ENCODE results near the gene KCNIP4.

KCNIP4 gene

DNA sequence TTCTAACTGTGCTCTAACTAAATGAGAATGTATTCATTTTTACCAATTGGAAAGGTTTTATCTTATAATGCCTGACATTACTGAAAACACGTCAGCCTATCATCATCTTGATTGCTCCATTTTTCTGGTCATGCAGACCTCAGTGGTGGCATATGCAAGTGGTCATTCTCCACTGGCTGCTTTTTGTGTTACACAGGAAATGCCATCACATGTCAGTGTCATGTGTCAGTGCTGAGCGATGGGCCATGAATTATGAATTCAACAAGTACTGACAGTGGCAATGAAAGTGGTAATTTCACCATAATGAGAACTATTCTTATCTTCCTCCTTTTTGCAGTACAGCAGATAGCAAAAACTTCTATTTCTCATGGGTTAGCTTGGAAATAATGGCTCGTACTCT is 1057.8 kb downstream of the KCNIP4 start:
- TF ChIP-seq, protein P1, sequence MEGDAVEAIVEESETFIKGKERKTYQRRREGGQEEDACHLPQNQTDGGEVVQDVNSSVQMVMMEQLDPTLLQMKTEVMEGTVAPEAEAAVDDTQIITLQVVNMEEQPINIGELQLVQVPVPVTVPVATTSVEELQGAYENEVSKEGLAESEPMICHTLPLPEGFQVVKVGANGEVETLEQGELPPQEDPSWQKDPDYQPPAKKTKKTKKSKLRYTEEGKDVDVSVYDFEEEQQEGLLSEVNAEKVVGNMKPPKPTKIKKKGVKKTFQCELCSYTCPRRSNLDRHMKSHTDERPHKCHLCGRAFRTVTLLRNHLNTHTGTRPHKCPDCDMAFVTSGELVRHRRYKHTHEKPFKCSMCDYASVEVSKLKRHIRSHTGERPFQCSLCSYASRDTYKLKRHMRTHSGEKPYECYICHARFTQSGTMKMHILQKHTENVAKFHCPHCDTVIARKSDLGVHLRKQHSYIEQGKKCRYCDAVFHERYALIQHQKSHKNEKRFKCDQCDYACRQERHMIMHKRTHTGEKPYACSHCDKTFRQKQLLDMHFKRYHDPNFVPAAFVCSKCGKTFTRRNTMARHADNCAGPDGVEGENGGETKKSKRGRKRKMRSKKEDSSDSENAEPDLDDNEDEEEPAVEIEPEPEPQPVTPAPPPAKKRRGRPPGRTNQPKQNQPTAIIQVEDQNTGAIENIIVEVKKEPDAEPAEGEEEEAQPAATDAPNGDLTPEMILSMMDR (IDR thresholded peaks at IDR 0.05; ENCODE audit: borderline replicate concordance, control extremely low read depth, extremely low read depth, insufficient read depth, missing control alignments): no peak
- no peak for DNase-seq (ENCODE audit: low spot score)
- in situ Hi-C loops (cut with MboI; ENCODE audit: low sequenced_read_pairs, unreplicated experiment): no loop called here

DNA sequence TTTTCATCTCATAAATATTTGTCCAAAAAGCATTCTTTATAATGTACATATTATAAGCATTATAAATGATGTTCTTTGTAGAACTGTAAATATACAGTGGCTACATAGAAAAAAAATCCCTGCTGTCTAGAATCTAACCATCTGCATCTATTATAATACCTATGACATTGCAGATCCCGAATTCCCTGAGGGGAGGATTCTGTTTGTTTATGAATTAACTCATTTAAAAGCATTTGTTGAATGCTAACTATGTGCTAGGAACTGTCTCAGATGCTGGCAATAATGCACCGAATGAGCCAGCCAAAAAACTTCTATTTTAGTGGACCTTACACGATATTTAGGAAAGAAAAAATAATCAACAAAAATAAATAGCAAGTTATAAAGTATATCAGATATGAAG is 1058.7 kb downstream of the KCNIP4 start:
- in situ Hi-C loops (cut with MboI; ENCODE audit: low sequenced_read_pairs, unreplicated experiment): no loop called here
- TF ChIP-seq, protein P1 (IDR thresholded peaks at IDR 0.05; ENCODE audit: borderline replicate concordance, control extremely low read depth, extremely low read depth, insufficient read depth, missing control alignments): no peak
- no peak for DNase-seq (ENCODE audit: low spot score)

DNA sequence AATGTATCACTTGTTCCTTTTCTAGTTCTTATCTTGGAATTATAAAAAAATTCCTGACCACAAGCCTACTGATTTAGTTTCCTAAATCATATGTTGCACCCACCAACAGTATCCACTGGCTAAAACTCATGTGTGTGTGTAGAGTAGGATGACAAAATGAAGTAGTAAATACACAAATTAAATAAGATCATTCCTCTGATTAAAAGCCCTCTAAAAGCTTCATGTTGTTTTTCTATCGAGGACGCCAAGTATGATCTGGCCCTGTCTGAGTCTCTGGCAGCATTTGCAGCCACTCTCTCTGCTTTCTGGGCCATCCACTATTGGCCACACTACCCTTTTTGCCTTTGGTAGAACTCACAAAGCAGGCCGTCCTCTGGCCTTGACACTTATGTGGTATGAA is 1064.9 kb downstream of the KCNIP4 start:
- DNase-seq (ENCODE audit: low spot score): no peak
- TF ChIP-seq, protein P1 (IDR thresholded peaks at IDR 0.05; ENCODE audit: borderline replicate concordance, control extremely low read depth, extremely low read depth, insufficient read depth, missing control alignments): no peak
- in situ Hi-C loops (cut with MboI; ENCODE audit: low sequenced_read_pairs, unreplicated experiment): no loop called here

DNA sequence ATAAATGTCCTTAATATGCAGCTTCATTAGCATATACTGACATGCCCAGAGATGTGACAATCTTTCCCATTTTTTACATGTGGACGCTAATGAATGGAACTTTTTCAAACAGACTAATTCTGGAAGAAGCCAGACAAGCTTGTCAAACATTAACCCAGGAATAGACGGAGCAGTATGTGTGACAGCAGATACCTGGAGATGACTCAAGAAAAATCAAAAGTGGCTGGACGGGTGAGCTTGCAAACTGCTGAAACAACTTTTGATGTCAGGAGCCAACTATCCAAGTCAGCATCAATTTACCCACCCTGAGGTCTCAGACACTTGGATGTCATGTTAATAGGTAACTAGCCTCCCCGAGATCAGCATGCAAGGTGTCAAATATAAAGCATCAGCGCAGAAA is 1065.3 kb downstream of the KCNIP4 start:
- no peak for DNase-seq (ENCODE audit: low spot score)
- TF ChIP-seq, protein P1 (IDR thresholded peaks at IDR 0.05; ENCODE audit: borderline replicate concordance, control extremely low read depth, extremely low read depth, insufficient read depth, missing control alignments): no peak
- in situ Hi-C loops (cut with MboI; ENCODE audit: low sequenced_read_pairs, unreplicated experiment): no loop called here

DNA sequence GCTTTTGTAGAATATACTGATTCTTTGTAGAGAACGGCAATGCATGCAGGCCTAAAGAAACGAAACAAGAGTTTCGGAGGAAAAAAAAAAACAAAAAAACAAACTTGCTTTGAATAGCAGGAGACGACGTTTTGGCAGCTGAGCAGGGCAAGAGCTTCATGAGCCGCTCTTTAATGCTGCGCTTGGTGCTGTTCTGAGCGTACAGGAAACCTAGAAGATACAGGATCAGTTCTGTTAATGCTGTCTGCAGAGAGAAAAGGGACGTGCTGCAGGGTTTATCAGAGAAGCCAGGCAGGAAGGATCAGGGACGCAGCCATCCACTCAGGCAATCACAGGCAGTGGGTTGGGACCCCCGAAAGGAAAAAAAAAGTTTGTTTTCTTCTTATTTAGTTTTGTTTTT is 1066.1 kb downstream of the KCNIP4 start:
- TF ChIP-seq, protein P1 (IDR thresholded peaks at IDR 0.05; ENCODE audit: borderline replicate concordance, control extremely low read depth, extremely low read depth, insufficient read depth, missing control alignments): no peak
- no peak for DNase-seq (ENCODE audit: low spot score)
- in situ Hi-C loops (cut with MboI; ENCODE audit: low sequenced_read_pairs, unreplicated experiment): no loop called here

- TF ChIP-seq, protein P1 (IDR thresholded peaks at IDR 0.05; ENCODE audit: borderline replicate concordance, control extremely low read depth, extremely low read depth, insufficient read depth, missing control alignments): no peak
- DNase-seq (ENCODE audit: low spot score): no peak
- in situ Hi-C loops (cut with MboI; ENCODE audit: low sequenced_read_pairs, unreplicated experiment): no loop called here
These were observed 1066.9 kb downstream of the KCNIP4 start for GRCh38 chr4:20881658-20882057.

DNA sequence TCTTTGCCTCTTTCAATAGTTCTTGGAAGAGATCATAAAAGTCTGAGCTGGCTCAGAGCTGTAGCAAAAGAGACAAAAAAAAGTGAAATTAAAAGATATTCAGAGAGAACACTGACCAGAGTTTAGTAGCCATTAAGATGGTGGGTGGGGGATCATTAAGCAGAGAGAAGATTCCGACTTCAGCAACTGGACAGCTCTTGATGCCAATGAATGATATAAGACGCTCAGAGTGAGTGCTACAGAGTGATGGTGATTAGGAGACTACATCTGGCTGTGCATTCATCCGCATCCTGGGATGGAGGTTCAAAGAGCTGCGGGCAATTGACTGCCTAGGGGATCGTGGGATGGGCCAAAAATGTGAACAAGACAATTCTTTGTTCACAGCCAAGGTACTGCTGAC is 1069.8 kb downstream of the KCNIP4 start:
- in situ Hi-C loops (cut with MboI; ENCODE audit: low sequenced_read_pairs, unreplicated experiment): no loop called here
- no peak for DNase-seq (ENCODE audit: low spot score)

More for the DNA sequence above, 1069.8 kb downstream of the KCNIP4 start:
- TF ChIP-seq, protein P1 (IDR thresholded peaks at IDR 0.05; ENCODE audit: borderline replicate concordance, control extremely low read depth, extremely low read depth, insufficient read depth, missing control alignments): no peak
